Measurements from ENCODE around the gene ZBTB8A. TPM values are rescaled to one million over a fixed set of nuclear protein-coding genes. Genes with fewer than 3 reads are reported as not detected.

ZBTB8A gene
- total and polyA plus RNA-seq, 10 of the 15 experiments (the other 5 are each of a cell fraction or from before 2014, with no cell fraction given), result 0.48 to 4.7 (median 2.4) TPM

DNA sequence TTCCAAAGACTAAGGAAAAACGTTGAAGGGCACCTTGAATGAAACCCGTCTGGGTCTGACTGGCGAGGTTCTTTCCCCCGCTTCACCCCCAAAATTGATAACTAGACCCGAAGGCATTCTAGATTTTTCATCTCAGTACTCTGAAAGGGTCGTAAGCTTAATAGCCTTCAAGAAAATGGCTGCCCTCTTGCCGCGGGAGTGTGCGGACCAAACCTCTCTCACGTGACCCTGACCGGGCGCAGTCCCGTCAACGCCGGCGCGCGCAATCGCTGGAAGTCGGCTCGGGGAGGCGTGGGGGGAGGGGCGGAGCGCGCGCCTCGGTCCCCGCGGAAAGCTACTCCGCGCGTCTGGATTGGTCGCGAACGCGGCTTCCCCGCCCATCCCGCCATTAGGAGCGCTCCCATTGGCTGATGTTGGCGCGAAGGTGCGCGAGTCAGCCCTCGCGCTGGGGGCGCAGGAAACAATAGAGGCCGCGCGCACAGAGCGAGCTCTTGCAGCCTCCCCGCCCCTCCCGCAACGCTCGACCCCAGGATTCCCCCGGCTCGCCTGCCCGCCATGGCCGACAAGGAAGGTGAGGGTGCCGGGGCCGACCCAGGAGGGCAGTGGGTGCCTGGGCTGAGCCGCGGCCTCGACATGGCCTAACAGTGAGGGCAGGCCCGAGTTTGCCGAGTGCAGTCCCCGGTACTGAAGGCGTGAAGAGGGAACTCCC is 111.7 kb downstream of the ZBTB8A start, which contains the start of gene RBBP4:
RBBP4 (plus strand) TSS at position 457 of the 709 bp plus-strand sequence; CDS start at position 556, 99 bp downstream.
- Histone ChIP-seq H3K79me2 (ENCODE audit: control insufficient read depth, insufficient read depth, low read length) (peaks cover 89% of the 10 kb centered on the region), H3K4me1 (ENCODE audit: control insufficient read depth, insufficient read depth, low read length) (peaks cover 3% of the 10 kb centered on the region; the same call in 1 of the 2 replicates), H3K36me3 (ENCODE audit: control insufficient read depth in 2 of 2, insufficient read depth in 2 of 2, low read length in 1 of 2) (peaks cover 0 to 11% of the 10 kb centered on the region in 2 experiments; a peak in 2 of 4 replicates), H3K27me3 (replicated peaks in 1 of 2; ENCODE audit: control insufficient read depth in 2 of 2, insufficient read depth in 2 of 2, low read length in 1 of 2) (no peaks in the 10 kb centered on the region), H3K4me2 (ENCODE audit: control insufficient read depth, insufficient read depth) (peak within 1 kb of the TSS; percentile 95), H3K4me3 (peak within 1 kb of the TSS; percentile 89), H3K9ac (ENCODE audit: control insufficient read depth, insufficient read depth, low read length) (peak within 1 kb of the TSS; percentile 100), H3K27ac (ENCODE audit: control insufficient read depth, insufficient read depth) (peak within 1 kb of the TSS; percentile 100), H3K9me3 (replicated peaks; ENCODE audit: control insufficient read depth, insufficient read depth, low read length) (no peaks in the 10 kb centered on the region), H2AFZ (ENCODE audit: control insufficient read depth, low read depth, low read length) (peak within 1 kb of the TSS; percentile 97), H4K20me1 (ENCODE audit: control insufficient read depth, insufficient read depth) (no peaks in the 10 kb centered on the region)
- CTCF ChIA-PET, result interaction anchor here (0.6 to 1.3 kb wide), 2 partner anchors 31 to 131 kb away, joined by 3 to 10 read pairs; no protein-coding TSS in a partner anchor
- ATAC-seq (peak; percentile 92), FAIRE-seq (no peak), DNase-seq (ENCODE audit: low read depth, low spot score) (peak; percentile 91)
- in situ Hi-C loops (cut with MboI) (no loop called here), intact Hi-C loops (cut with micrococcal nuclease; ENCODE audit: unreplicated experiment) (loop anchor here (2.0 to 5.0 kb wide), 3 partner anchors 22 to 129 kb away; partner anchors contain the start of gene ZBTB8A)
- RAD21 ChIA-PET (ENCODE audit: unreplicated experiment), result interaction anchor here (0.5 to 1.2 kb wide), 3 partner anchors 31 to 131 kb away, joined by 3 to 8 read pairs (median 5); no protein-coding TSS in a partner anchor
- WGBS (ENCODE audit: insufficient coverage, insufficient replicate concordance, low lambda C conversion rate, missing lambda C conversion rate), result under 1% methylated on average over 67 of the region's 67 CpGs
- no TSS peak for BruUV-seq (replicated peaks)
- POLR2A ChIA-PET, result interaction anchor here (0.6 to 2.0 kb wide), 7 partner anchors 21 to 408 kb away, joined by 3 to 8 read pairs (median 4); partner anchors contain the start of gene S100PBP
- SMC1A ChIA-PET (ENCODE audit: uncharacterized antibody, unreplicated experiment), result interaction anchor here (1.0 to 1.1 kb wide), 4 partner anchors 10 to 402 kb away, joined by 3 to 4 read pairs (median 3); no protein-coding TSS in a partner anchor
- peak; percentile 85 for TF ChIP-seq HDGF (IDR thresholded peaks at IDR 0.05)
- TF ChIP-seq, protein P1, sequence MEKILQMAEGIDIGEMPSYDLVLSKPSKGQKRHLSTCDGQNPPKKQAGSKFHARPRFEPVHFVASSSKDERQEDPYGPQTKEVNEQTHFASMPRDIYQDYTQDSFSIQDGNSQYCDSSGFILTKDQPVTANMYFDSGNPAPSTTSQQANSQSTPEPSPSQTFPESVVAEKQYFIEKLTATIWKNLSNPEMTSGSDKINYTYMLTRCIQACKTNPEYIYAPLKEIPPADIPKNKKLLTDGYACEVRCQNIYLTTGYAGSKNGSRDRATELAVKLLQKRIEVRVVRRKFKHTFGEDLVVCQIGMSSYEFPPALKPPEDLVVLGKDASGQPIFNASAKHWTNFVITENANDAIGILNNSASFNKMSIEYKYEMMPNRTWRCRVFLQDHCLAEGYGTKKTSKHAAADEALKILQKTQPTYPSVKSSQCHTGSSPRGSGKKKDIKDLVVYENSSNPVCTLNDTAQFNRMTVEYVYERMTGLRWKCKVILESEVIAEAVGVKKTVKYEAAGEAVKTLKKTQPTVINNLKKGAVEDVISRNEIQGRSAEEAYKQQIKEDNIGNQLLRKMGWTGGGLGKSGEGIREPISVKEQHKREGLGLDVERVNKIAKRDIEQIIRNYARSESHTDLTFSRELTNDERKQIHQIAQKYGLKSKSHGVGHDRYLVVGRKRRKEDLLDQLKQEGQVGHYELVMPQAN (conservative IDR thresholded peaks at IDR 0.05), result peak; percentile 78; the same call in 1 of the 2 replicates
- TF ChIP-seq, protein P2, sequence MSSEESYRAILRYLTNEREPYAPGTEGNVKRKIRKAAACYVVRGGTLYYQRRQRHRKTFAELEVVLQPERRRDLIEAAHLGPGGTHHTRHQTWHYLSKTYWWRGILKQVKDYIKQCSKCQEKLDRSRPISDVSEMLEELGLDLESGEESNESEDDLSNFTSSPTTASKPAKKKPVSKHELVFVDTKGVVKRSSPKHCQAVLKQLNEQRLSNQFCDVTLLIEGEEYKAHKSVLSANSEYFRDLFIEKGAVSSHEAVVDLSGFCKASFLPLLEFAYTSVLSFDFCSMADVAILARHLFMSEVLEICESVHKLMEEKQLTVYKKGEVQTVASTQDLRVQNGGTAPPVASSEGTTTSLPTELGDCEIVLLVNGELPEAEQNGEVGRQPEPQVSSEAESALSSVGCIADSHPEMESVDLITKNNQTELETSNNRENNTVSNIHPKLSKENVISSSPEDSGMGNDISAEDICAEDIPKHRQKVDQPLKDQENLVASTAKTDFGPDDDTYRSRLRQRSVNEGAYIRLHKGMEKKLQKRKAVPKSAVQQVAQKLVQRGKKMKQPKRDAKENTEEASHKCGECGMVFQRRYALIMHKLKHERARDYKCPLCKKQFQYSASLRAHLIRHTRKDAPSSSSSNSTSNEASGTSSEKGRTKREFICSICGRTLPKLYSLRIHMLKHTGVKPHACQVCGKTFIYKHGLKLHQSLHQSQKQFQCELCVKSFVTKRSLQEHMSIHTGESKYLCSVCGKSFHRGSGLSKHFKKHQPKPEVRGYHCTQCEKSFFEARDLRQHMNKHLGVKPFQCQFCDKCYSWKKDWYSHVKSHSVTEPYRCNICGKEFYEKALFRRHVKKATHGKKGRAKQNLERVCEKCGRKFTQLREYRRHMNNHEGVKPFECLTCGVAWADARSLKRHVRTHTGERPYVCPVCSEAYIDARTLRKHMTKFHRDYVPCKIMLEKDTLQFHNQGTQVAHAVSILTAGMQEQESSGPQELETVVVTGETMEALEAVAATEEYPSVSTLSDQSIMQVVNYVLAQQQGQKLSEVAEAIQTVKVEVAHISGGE (CRISPR knock-in tag; IDR thresholded peaks at IDR 0.05), result peak; percentile 19; the same call in 1 of the 2 replicates
- no peak for TF ChIP-seq ZSCAN29 (IDR thresholded peaks at IDR 0.05)
- TF ChIP-seq ZNF207 (IDR thresholded peaks at IDR 0.05; ENCODE audit: borderline replicate concordance), result peak; percentile 37; the same call in 1 of the 2 replicates
- no peak for TF ChIP-seq MTA3 (IDR thresholded peaks at IDR 0.05; ENCODE audit: borderline replicate concordance, low read length)
- TF ChIP-seq, protein P3, sequence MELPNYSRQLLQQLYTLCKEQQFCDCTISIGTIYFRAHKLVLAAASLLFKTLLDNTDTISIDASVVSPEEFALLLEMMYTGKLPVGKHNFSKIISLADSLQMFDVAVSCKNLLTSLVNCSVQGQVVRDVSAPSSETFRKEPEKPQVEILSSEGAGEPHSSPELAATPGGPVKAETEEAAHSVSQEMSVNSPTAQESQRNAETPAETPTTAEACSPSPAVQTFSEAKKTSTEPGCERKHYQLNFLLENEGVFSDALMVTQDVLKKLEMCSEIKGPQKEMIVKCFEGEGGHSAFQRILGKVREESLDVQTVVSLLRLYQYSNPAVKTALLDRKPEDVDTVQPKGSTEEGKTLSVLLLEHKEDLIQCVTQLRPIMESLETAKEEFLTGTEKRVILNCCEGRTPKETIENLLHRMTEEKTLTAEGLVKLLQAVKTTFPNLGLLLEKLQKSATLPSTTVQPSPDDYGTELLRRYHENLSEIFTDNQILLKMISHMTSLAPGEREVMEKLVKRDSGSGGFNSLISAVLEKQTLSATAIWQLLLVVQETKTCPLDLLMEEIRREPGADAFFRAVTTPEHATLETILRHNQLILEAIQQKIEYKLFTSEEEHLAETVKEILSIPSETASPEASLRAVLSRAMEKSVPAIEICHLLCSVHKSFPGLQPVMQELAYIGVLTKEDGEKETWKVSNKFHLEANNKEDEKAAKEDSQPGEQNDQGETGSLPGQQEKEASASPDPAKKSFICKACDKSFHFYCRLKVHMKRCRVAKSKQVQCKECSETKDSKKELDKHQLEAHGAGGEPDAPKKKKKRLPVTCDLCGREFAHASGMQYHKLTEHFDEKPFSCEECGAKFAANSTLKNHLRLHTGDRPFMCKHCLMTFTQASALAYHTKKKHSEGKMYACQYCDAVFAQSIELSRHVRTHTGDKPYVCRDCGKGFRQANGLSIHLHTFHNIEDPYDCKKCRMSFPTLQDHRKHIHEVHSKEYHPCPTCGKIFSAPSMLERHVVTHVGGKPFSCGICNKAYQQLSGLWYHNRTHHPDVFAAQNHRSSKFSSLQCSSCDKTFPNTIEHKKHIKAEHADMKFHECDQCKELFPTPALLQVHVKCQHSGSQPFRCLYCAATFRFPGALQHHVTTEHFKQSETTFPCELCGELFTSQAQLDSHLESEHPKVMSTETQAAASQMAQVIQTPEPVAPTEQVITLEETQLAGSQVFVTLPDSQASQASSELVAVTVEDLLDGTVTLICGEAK (IDR thresholded peaks at IDR 0.05; ENCODE audit: borderline replicate concordance), result peak; percentile 73; the same call in 1 of the 2 replicates
- TF ChIP-seq RAD21 (IDR thresholded peaks at IDR 0.05; ENCODE audit: insufficient read depth, low read depth, low read length), result no peak
- TF ChIP-seq HDAC6 (IDR thresholded peaks at IDR 0.05; ENCODE audit: unreplicated experiment), result no peak
- TF ChIP-seq SUPT20H (IDR thresholded peaks at IDR 0.05; ENCODE audit: borderline replicate concordance, control insufficient read depth, low read depth, low read length), result no peak
- peak; percentile 21 for TF ChIP-seq POLR2AphosphoS5 (IDR thresholded peaks at IDR 0.05; ENCODE audit: low read length)
- 0 out of 2 replicates have a peak, but pooled peaks have one; percentile 11 for TF ChIP-seq TBL1XR1 (IDR thresholded peaks at IDR 0.05; ENCODE audit: low read depth, low read length)
- TF ChIP-seq NR2F1 (conservative IDR thresholded peaks at IDR 0.05), result peak; percentile 30; the same call in 1 of the 2 replicates
